GM18951 (cell line): ENCODE data around the gene TNFAIP8L1.
"Not testable (repeated sequence)": the region's sequence is repeated elsewhere in the genome, so short reads cannot be mapped to it uniquely, and the experiment has no call there.

Experiments
- POLR2A ChIP-seq: IDR thresholded peaks from 4 replicates; pipeline ENCODE4 v1.6.1; 2011; ENCODE audit warnings: mild to moderate bottlenecking; ENCODE audit not compliant: insufficient read length, insufficient read depth; ENCODE audit errors: extremely low read depth
- in situ Hi-C: fragments of 300-500 bp; cut with MboI; formaldehyde crosslinking; loops from one replicate; pipeline ENCODE4 v1.12.0; 2022; ENCODE audit warnings: low sequenced_read_pairs, mixed read lengths, inconsistent platforms; ENCODE audit not compliant: unreplicated experiment

TNFAIP8L1 gene

GRCh38 chr19:4638828-4639530, at the start of gene TNFAIP8L1:
Gene TNFAIP8L1, plus strand, starts transcription at chr19:4639516. Its CDS starts 12,354 bp downstream, at chr19:4651870.
- TF ChIP-seq POLR2A, result no peak
- in situ Hi-C loops, result no loop called here

- in situ Hi-C loops, result no loop called here
- no peak for TF ChIP-seq POLR2A
These were observed 49.5 kb upstream of the TNFAIP8L1 start for GRCh38 chr19:4589579-4590410.

- in situ Hi-C loops, result no loop called here
- TF ChIP-seq POLR2A, result no peak
These were observed 48.8 kb upstream of the TNFAIP8L1 start for GRCh38 chr19:4590559-4590958.

GRCh38 chr19:4591320-4591719, 48.0 kb upstream of the TNFAIP8L1 start:
- in situ Hi-C loops, result no loop called here
- TF ChIP-seq POLR2A, result no peak

- in situ Hi-C loops, result no loop called here
- no peak for TF ChIP-seq POLR2A
These were observed 46.9 kb upstream of the TNFAIP8L1 start for GRCh38 chr19:4592445-4592844.

- no peak for TF ChIP-seq POLR2A
- in situ Hi-C loops, result no loop called here
These were observed 45.9 kb upstream of the TNFAIP8L1 start for GRCh38 chr19:4593409-4593851.

GRCh38 chr19:4594201-4594600, 45.1 kb upstream of the TNFAIP8L1 start:
- no peak for TF ChIP-seq POLR2A
- in situ Hi-C loops, result no loop called here

GRCh38 chr19:4595158-4595557, 44.2 kb upstream of the TNFAIP8L1 start:
- in situ Hi-C loops, result not testable (repeated sequence)

- TF ChIP-seq POLR2A, result no peak
- in situ Hi-C loops, result no loop called here
These were observed 43.0 kb upstream of the TNFAIP8L1 start for GRCh38 chr19:4596033-4596904.

- no peak for TF ChIP-seq POLR2A
- in situ Hi-C loops, result no loop called here
These were observed 41.9 kb upstream of the TNFAIP8L1 start for GRCh38 chr19:4597278-4597974.

GRCh38 chr19:4597975-4598671, 41.2 kb upstream of the TNFAIP8L1 start:
- no peak for TF ChIP-seq POLR2A
- in situ Hi-C loops, result no loop called here

GRCh38 chr19:4598712-4599111, 40.6 kb upstream of the TNFAIP8L1 start:
- in situ Hi-C loops, result no loop called here
- TF ChIP-seq POLR2A, result no peak

GRCh38 chr19:4600082-4600481, 39.2 kb upstream of the TNFAIP8L1 start:
- TF ChIP-seq POLR2A, result no peak
- in situ Hi-C loops, result no loop called here
